Tibial nerve (tissue), 3 donors: ENCODE measurements around the gene BAZ2A.

Source experiments
- CTCF ChIP-seq, 5 experiments: fragments of 200-600 bp in 3 of 5; fragments of 450-650 bp in 2 of 5; sonication (generic) in 3 of 5; IDR thresholded peaks; one replicate each; pipeline ENCODE4 v1.5.1; 2016 to 2019; ENCODE audit warnings: antibody characterized with exemption in 5 of 5, mild to moderate bottlenecking in 3 of 5, moderate library complexity in 2 of 5
- POLR2A ChIP-seq, 2 donors: fragments of 450-650 bp; IDR thresholded peaks; one replicate each; pipeline ENCODE4 v1.6.1; 2017; ENCODE audit warnings: antibody characterized with exemption in 2 of 2, mild to moderate bottlenecking in 2 of 2, moderate library complexity in 2 of 2

GRCh38 chr12:56677680-56678079, 47.6 kb upstream of the BAZ2A start:
- TF ChIP-seq CTCF (IDR thresholded peaks at IDR 0.05) = no peak
- TF ChIP-seq POLR2A (IDR thresholded peaks at IDR 0.05) = no peak
